ENCODE measurements around the gene KIR2DL1. TPM values are rescaled to one million over a fixed set of nuclear protein-coding genes. Genes with fewer than 3 reads are reported as not detected.
"Not testable (repeated sequence)": the region's sequence is repeated elsewhere in the genome, so short reads cannot be mapped to it uniquely, and the experiment has no call there.

The KIR2DL1 gene
- total and polyA plus RNA-seq, 12 donors, result 0.15 TPM; not detected in 11

DNA sequence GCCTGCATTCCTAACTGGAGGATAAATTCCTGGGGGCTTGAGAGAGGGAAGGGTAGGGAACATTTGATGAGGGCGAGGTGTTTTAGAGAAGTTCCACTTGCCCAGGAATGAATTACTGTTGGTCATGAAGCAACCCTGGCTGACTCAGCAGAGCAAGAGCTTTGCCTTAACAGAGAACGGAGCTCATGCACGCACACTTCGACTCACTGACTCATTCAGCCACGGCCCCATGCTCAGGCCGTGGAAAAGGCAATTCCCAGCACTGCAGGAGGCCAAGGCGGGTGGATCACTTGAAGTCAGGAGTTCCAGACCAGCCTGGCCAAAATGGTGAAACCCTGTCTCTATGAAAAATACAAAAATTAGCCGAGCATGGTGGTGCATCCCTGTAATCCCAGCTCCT lies 5.4 kb upstream of the KIR2DL1 start:
- intact Hi-C loops (cut with DNase I); H3K27me3 ChIP-seq; H3K9me3 ChIP-seq (replicated peaks in 1 of 3); DNase-seq; H3K36me3 ChIP-seq (replicated peaks in 1 of 2); H3K4me1 ChIP-seq (replicated peaks in 1 of 2); H3K4me3 ChIP-seq; H3K27ac ChIP-seq: not testable (repeated sequence)
- 54 to 67% (median 56%) methylated on average over 1 to 8 of the region's 8 CpGs for WGBS, 4 donors

DNA sequence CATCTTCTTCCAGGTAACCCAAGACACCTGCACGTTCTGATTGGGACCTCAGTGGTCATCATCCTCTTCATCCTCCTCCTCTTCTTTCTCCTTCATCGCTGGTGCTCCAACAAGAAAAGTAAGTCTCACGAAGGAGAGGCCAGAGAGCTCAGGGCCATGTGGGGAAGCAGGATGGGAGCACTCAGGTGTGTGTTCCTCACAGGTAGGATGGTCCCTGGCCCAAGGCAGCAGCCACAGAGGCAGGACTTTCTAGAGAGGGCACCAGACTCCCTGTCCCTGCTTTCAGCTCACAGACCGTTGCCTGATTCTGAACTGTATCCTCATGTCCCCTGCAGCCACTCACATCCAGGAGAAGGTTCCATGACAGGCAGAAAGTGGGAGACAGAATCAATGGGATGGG lies 3.1 kb upstream of the KIR2DL1 start:
- H3K27ac ChIP-seq; H3K4me3 ChIP-seq; intact Hi-C loops (cut with DNase I); H3K9me3 ChIP-seq (replicated peaks in 1 of 3); H3K36me3 ChIP-seq (replicated peaks in 1 of 2); H3K27me3 ChIP-seq; DNase-seq; H3K4me1 ChIP-seq (replicated peaks in 1 of 2): not testable (repeated sequence)
- WGBS, 4 donors, result 58 to 82% (median 69%) methylated on average over 3 to 4 of the region's 4 CpGs

DNA sequence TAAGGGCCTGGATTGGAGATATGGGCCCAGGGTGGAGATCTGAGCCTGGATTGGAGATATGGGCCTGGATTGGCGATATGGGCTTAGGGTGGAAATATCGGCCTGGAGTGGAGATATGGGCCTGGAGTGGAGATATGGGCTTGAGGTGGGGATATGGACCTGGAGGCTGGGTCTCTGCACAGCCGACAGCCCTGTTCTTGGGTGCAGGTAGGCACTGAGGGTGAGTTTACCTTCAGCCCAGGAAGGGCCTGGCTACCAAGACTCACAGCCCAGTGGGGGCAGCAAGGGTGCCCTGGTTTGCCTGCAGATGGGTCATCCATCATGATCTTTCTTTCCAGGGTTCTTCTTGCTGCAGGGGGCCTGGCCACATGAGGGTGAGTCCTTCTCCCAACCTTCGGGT lies 918 bp downstream of the KIR2DL1 start:
- H3K36me3 ChIP-seq (replicated peaks in 1 of 2); H3K4me1 ChIP-seq (replicated peaks in 1 of 2); DNase-seq; H3K9me3 ChIP-seq (replicated peaks in 1 of 3); H3K27ac ChIP-seq; H3K4me3 ChIP-seq; H3K27me3 ChIP-seq: not testable (repeated sequence)
- WGBS, 4 donors, result 71 to 86% (median 77%) methylated on average over 3 to 4 of the region's 4 CpGs
- intact Hi-C loops (cut with DNase I), result loop anchor here in 1 of 2 donors (5.0 kb wide), 1 partner anchor 77 kb away; no protein-coding TSS in a partner anchor

DNA sequence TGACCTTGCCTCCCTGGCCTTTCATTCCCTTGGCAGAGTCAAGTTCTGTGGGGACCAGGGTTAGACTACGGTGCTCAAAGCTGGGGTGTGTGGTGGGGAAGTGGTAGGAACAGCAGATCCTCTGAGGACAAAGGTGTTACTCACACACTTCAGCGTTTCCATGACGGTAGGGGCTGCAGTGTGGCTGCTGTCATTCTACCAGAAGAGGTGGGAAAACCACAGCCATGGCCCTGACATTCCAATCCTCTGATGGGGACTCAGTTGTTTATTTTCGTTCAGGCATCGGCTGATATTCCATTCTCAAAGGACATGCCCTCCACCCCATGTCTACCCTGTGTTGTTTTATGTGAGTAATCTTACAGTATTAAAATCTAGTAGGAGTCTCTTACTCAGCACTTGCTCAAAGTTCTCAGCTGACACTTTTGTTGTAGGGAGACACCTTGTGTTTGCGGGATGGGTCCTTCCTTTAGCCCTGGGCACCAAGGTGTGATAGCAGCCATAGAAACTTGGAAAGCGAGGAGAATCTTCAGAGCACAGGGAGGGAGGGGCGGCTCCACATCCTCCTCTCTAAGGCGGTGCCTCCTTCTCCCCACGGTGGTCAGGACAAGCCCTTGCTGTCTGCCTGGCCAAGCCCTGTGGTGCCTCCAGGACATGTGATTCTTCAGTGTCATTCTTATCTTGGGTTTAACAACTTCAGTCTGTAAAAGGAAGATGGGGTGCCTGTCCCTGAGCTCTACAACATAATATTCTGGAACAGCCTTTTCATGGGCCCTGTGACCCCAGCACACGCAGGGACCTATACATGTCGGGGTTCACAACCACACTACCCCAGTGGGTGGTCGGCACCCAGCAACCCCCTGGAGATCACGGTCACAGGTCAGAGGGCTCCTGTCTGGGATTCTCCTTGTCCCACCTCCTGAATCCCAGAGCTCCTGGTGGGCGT lies 1.7 kb downstream of the KIR2DL1 start:
- intact Hi-C loops (cut with DNase I), result loop anchor here in 1 of 2 donors (5.0 kb wide), 1 partner anchor 76 kb away; no protein-coding TSS in a partner anchor
- H3K4me1 ChIP-seq (replicated peaks in 1 of 2); H3K4me3 ChIP-seq; DNase-seq; H3K27me3 ChIP-seq; H3K27ac ChIP-seq; H3K9me3 ChIP-seq (replicated peaks in 1 of 3); H3K36me3 ChIP-seq (replicated peaks in 1 of 2): not testable (repeated sequence)
- 67 to 80% (median 74%) methylated on average over 7 to 14 of the region's 15 CpGs for WGBS, 4 donors

DNA sequence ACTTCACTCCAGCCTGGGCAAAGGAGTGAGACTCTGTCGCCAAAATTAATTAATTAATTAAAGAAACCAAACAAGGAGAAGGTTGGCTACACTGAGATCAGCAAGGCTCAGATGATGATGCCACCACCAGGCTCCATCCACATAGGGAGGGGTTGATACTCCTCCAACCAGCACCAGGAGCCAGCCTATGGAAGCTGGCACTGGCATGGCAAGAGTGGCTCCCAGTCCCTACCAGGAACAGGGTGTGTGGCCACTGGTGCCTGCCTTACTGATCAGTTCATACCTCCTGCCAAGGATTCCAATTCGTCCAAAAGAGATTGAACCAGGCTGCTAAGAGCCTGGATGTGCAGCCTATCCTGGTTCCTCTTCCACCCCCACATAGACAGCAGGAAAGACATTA lies 3.1 kb downstream of the KIR2DL1 start:
- H3K9me3 ChIP-seq (replicated peaks in 1 of 3); DNase-seq; H3K36me3 ChIP-seq (replicated peaks in 1 of 2); H3K27me3 ChIP-seq; H3K4me1 ChIP-seq (replicated peaks in 1 of 2); H3K27ac ChIP-seq; H3K4me3 ChIP-seq: not testable (repeated sequence)
- intact Hi-C loops (cut with DNase I), result loop anchor here in 1 of 2 donors (5.0 kb wide), 1 partner anchor 75 kb away; no protein-coding TSS in a partner anchor
- WGBS, 4 donors, result 35 to 53% (median 40%) methylated on average over 2 of the region's 2 CpGs

DNA sequence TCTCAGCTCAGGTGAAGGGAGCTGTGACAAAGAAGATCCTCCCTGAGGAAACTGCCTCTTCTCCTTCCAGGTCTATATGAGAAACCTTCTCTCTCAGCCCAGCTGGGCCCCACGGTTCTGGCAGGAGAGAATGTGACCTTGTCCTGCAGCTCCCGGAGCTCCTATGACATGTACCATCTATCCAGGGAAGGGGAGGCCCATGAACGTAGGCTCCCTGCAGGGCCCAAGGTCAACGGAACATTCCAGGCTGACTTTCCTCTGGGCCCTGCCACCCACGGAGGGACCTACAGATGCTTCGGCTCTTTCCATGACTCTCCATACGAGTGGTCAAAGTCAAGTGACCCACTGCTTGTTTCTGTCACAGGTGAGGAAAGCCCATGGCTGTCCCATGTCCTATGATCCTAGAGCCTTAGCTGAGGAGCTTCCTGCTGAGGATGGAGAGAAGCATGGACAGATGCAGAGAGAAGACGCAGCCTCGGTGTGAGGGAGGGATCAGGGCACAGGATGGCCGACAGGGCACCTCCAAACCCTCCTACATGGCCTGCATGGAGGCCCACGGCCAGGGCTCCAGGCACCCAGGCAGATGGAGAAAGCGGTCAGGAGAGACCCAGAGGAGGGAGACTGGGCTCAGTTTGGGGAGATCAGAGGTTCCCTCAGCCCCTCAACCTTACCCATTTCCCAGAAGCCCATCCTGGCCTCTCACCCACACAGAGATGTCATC lies 5.7 kb downstream of the KIR2DL1 start:
- WGBS, 4 donors, result 53 to 68% (median 66%) methylated on average over 12 of the region's 12 CpGs
- H3K4me3 ChIP-seq; H3K4me1 ChIP-seq (replicated peaks in 1 of 2); H3K9me3 ChIP-seq (replicated peaks in 1 of 3); H3K36me3 ChIP-seq (replicated peaks in 1 of 2); intact Hi-C loops (cut with DNase I); H3K27ac ChIP-seq; H3K27me3 ChIP-seq; DNase-seq: not testable (repeated sequence)

DNA sequence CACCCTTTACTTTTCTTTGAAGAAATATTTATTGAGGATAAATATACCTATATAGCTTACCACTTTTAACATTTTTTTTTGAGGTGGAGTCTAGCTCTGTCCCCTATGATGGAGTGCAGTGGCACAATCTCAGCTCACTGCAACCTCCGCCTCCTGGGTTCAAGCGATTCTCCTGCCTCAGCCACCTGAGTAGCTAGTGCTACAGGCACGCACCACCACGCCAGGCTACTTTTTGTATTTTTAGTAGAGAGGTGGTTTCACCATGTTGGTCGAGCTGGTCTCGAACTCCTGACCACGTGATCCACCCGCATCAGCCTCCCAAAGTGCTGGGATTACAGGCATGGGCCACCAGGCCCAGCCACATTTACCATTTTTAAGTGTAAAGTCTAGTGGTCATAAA lies 6.2 kb downstream of the KIR2DL1 start:
- H3K4me3 ChIP-seq; DNase-seq; H3K27me3 ChIP-seq; H3K9me3 ChIP-seq (replicated peaks in 1 of 3); intact Hi-C loops (cut with DNase I); H3K4me1 ChIP-seq (replicated peaks in 1 of 2); H3K36me3 ChIP-seq (replicated peaks in 1 of 2); H3K27ac ChIP-seq: not testable (repeated sequence)
- 65 to 87% (median 74%) methylated on average over 8 of the region's 8 CpGs for WGBS, 4 donors

DNA sequence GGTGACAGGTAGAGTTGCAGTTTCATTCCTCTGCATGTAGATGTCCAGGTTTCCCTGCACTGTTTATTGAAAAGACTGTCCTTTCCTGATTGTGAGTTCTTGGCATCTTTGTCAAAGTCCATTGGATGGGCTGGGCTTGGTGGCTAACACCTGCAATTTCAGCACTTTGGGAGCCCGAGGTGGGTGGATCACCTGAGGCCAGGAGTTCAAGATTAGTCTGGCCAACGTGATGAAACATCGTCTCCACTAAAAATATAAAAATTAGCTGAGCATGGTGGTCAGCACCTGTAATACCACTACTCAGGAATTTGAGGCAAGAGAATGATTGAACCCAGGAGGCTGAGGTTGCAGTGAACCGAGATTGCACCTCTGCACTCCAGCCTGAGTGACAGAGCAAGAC lies 8.3 kb downstream of the KIR2DL1 start:
- H3K4me1 ChIP-seq (replicated peaks in 1 of 2); H3K27ac ChIP-seq; H3K9me3 ChIP-seq (replicated peaks in 1 of 3); intact Hi-C loops (cut with DNase I); H3K36me3 ChIP-seq (replicated peaks in 1 of 2); DNase-seq; H3K27me3 ChIP-seq; H3K4me3 ChIP-seq: not testable (repeated sequence)
- 24 to 69% (median 57%) methylated on average over 2 to 4 of the region's 4 CpGs for WGBS, 4 donors

DNA sequence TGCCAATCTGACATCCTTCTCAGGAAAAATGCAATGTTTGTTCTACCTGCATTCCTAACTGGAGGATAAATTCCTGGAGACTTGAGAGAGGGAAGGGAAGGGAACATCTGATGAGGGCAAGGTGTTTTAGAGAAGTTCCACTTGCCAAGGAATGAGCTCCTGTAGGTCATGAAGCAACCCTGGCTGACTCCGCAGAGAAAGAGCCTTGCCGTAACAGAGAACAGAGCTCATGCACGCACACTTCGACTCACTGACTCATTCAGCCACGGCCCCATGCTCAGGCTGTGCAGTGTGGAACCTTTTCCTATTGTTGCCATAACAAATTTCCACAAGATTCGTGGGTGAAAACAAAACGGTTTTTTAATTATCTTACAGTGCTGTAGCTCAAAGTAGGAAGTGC lies 9.3 kb downstream of the KIR2DL1 start:
- H3K4me3 ChIP-seq; intact Hi-C loops (cut with DNase I); H3K9me3 ChIP-seq (replicated peaks in 1 of 3); H3K4me1 ChIP-seq (replicated peaks in 1 of 2); H3K36me3 ChIP-seq (replicated peaks in 1 of 2); H3K27ac ChIP-seq; H3K27me3 ChIP-seq; DNase-seq: not testable (repeated sequence)
- 39 to 80% (median 70%) methylated on average over 7 of the region's 7 CpGs for WGBS, 4 donors

DNA sequence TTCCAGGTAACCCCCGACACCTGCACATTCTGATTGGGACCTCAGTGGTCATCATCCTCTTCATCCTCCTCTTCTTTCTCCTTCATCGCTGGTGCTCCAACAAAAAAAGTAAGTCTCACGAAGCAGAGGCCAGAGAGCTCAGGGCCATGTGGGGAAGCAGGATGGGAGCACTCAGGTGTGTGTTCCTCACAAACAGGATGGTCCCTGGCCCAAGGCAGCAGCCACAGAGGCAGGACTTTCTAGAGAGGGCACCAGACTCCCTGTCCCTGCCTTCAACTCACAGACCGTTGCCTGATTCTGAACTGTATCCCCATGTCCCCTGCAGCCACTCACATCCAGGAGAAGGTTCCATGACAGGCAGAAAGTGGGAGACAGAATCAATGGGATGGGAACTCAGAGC lies 13.3 kb downstream of the KIR2DL1 start:
- H3K4me3 ChIP-seq; H3K36me3 ChIP-seq (replicated peaks in 1 of 2); DNase-seq; H3K27me3 ChIP-seq; intact Hi-C loops (cut with DNase I); H3K4me1 ChIP-seq (replicated peaks in 1 of 2); H3K27ac ChIP-seq; H3K9me3 ChIP-seq (replicated peaks in 1 of 3): not testable (repeated sequence)
- WGBS, 4 donors, result 61 to 78% (median 70%) methylated on average over 4 of the region's 4 CpGs
